Measurements from ENCODE around the gene VAV2.
"Not testable (repeated sequence)": the region's sequence is repeated elsewhere in the genome, so short reads cannot be mapped to it uniquely, and the experiment has no call there.

VAV2 gene

GRCh38 chr9:133774799-133775198, 217.3 kb downstream of the VAV2 start:
- no peak for DNase-seq (ENCODE audit: low read depth in 1 of 2, low spot score in 1 of 2)

GRCh38 chr9:133773889-133774655, 218.1 kb downstream of the VAV2 start:
- DNase-seq (ENCODE audit: low read depth in 1 of 2, low spot score in 1 of 2), result no peak

- DNase-seq (ENCODE audit: low read depth in 1 of 2, low spot score in 1 of 2), result no peak
Measured at GRCh38 chr9:133772581-133772980, 219.5 kb downstream of the VAV2 start.

- DNase-seq (ENCODE audit: low read depth in 1 of 2, low spot score in 1 of 2), result no peak
Measured at GRCh38 chr9:133771486-133772482, 220.3 kb downstream of the VAV2 start.

- DNase-seq (ENCODE audit: low read depth in 1 of 2, low spot score in 1 of 2), result no peak
Measured at GRCh38 chr9:133770076-133770777, 221.9 kb downstream of the VAV2 start.

- DNase-seq (ENCODE audit: low read depth in 1 of 2, low spot score in 1 of 2), result no peak
Measured at GRCh38 chr9:133769511-133770075, 222.5 kb downstream of the VAV2 start.

- no peak for DNase-seq (ENCODE audit: low read depth in 1 of 2, low spot score in 1 of 2)
Measured at GRCh38 chr9:133768859-133769510, 223.1 kb downstream of the VAV2 start.

- no peak for DNase-seq (ENCODE audit: low read depth in 1 of 2, low spot score in 1 of 2)
Measured at GRCh38 chr9:133768371-133768858, 223.7 kb downstream of the VAV2 start.

- DNase-seq (ENCODE audit: low read depth in 1 of 2, low spot score in 1 of 2), result no peak
Measured at GRCh38 chr9:133767625-133768024, 224.5 kb downstream of the VAV2 start.

GRCh38 chr9:133767008-133767407, 225.1 kb downstream of the VAV2 start:
- DNase-seq (ENCODE audit: low read depth in 1 of 2, low spot score in 1 of 2), result no peak

- DNase-seq (ENCODE audit: low read depth in 1 of 2, low spot score in 1 of 2), result not testable (repeated sequence)
Measured at GRCh38 chr9:133766234-133766633, 225.9 kb downstream of the VAV2 start.

- no peak for DNase-seq (ENCODE audit: low read depth in 1 of 2, low spot score in 1 of 2)
Measured at GRCh38 chr9:133763272-133764183, 228.6 kb downstream of the VAV2 start.

GRCh38 chr9:133762488-133763271, 229.4 kb downstream of the VAV2 start:
- no peak for DNase-seq (ENCODE audit: low read depth in 1 of 2, low spot score in 1 of 2)

- DNase-seq (ENCODE audit: low read depth in 1 of 2, low spot score in 1 of 2), result no peak
Measured at GRCh38 chr9:133761641-133762248, 230.4 kb downstream of the VAV2 start.

- DNase-seq (ENCODE audit: low read depth in 1 of 2, low spot score in 1 of 2), result no peak
Measured at GRCh38 chr9:133760713-133761290, 231.3 kb downstream of the VAV2 start.

GRCh38 chr9:133759946-133760345, 232.2 kb downstream of the VAV2 start:
- no peak for DNase-seq (ENCODE audit: low read depth in 1 of 2, low spot score in 1 of 2)

- DNase-seq (ENCODE audit: low read depth in 1 of 2, low spot score in 1 of 2), result no peak
Measured at GRCh38 chr9:133759146-133759900, 232.8 kb downstream of the VAV2 start.

Data from stimulated activated CD4-positive, alpha-beta T cell treated with anti-CD3 and anti-CD28 coated beads, Interleukin-15, amount 100 ng/mL, for 1 hour (primary cell).